ENCODE measurements around the gene HSFX4. TPM values are rescaled to one million over a fixed set of nuclear protein-coding genes. Genes with fewer than 3 reads are reported as not detected.
A peak's percentile ranks its signal among the peaks of the same experiment; 100 is the strongest.

Gene HSFX4
- total and polyA plus RNA-seq, 9 of the 15 experiments (the other 6 are each of a cell fraction or from before 2014, with no cell fraction given), result 0.10 to 0.24 (median 0.14) TPM; not detected in 6

GRCh38 chrX:149881081-149881711 is 48.2 kb upstream of the HSFX4 start, which contains the start of gene MAGEA8 (continued):
- TF ChIP-seq ZBTB40 (IDR thresholded peaks at IDR 0.05) (peak; percentile 65), ZBTB40 (CRISPR knock-in tag; IDR thresholded peaks at IDR 0.05) (no peak), SMC3 (conservative IDR thresholded peaks at IDR 0.05; ENCODE audit: insufficient read depth, low read depth, low read length) (peak; percentile 41), C11orf30 (IDR thresholded peaks at IDR 0.05; ENCODE audit: low read depth) (peak; percentile 71; the same call in 1 of the 2 replicates), PKNOX1 (IDR thresholded peaks at IDR 0.05) (peak; percentile 14; the same call in 1 of the 2 replicates), DLX4 (CRISPR knock-in tag; IDR thresholded peaks at IDR 0.05) (no peak), HNRNPL (IDR thresholded peaks at IDR 0.05; ENCODE audit: low read depth, low read length) (peak; percentile 70; the same call in 1 of the 2 replicates), CXXC5 (CRISPR knock-in tag; IDR thresholded peaks at IDR 0.05) (peak; percentile 57), SMARCA4 (IDR thresholded peaks at IDR 0.05) (0 out of 2 replicates have a peak, but pooled peaks have one; percentile 13), ZZZ3 (IDR thresholded peaks at IDR 0.05) (no peak), MAFK (IDR thresholded peaks at IDR 0.05; ENCODE audit: low read length) (no peak)
- TF ChIP-seq, protein P1, sequence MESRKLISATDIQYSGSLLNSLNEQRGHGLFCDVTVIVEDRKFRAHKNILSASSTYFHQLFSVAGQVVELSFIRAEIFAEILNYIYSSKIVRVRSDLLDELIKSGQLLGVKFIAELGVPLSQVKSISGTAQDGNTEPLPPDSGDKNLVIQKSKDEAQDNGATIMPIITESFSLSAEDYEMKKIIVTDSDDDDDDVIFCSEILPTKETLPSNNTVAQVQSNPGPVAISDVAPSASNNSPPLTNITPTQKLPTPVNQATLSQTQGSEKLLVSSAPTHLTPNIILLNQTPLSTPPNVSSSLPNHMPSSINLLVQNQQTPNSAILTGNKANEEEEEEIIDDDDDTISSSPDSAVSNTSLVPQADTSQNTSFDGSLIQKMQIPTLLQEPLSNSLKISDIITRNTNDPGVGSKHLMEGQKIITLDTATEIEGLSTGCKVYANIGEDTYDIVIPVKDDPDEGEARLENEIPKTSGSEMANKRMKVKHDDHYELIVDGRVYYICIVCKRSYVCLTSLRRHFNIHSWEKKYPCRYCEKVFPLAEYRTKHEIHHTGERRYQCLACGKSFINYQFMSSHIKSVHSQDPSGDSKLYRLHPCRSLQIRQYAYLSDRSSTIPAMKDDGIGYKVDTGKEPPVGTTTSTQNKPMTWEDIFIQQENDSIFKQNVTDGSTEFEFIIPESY (CRISPR knock-in tag; IDR thresholded peaks at IDR 0.05), result 0 out of 2 replicates have a peak, but pooled peaks have one; percentile 22

Measured in K562 (cell line).